Stimulated activated CD8-positive, alpha-beta memory T cell treated with anti-CD3 and anti-CD28 coated beads, Interleukin-7, amount 100 ng/mL, for 1 hour (primary cell): Measurements from ENCODE around the gene RHOXF1.
"Not testable (repeated sequence)": the region's sequence is repeated elsewhere in the genome, so short reads cannot be mapped to it uniquely, and the experiment has no call there.

ENCODE experiments used
- DNase-seq, 2 donors: peaks; one replicate each; pipeline ENCODE4 v3.0.0-alpha.2; 2020; ENCODE audit warnings: low read depth in 2 of 2

RHOXF1 gene

GRCh38 chrX:120115438-120115963, at the start of gene RHOXF1:
Gene RHOXF1, minus strand, starts transcription at chrX:120115913. Its CDS starts 51 bp downstream, at chrX:120115862.
- no peak for DNase-seq

- DNase-seq = not testable (repeated sequence)
These were observed 43.4 kb upstream of the RHOXF1 start for GRCh38 chrX:120159086-120159485.

- not testable (repeated sequence) for DNase-seq
These were observed 42.6 kb upstream of the RHOXF1 start, which contains the start of gene RHOXF2 for GRCh38 chrX:120158313-120158712. Gene RHOXF2, plus strand, starts transcription at chrX:120158613. Its CDS starts 138 bp downstream, at chrX:120158751.

- DNase-seq = not testable (repeated sequence)
These were observed 34.5 kb upstream of the RHOXF1 start for GRCh38 chrX:120150109-120150744.

GRCh38 chrX:120147537-120147936, 31.8 kb upstream of the RHOXF1 start:
- DNase-seq = no peak

- DNase-seq = not testable (repeated sequence)
These were observed 30.6 kb upstream of the RHOXF1 start for GRCh38 chrX:120146323-120146722.

- no peak for DNase-seq
These were observed 29.7 kb upstream of the RHOXF1 start for GRCh38 chrX:120145295-120145925.

GRCh38 chrX:120144178-120144844, 28.6 kb upstream of the RHOXF1 start:
- no peak for DNase-seq

- DNase-seq = no peak
These were observed 24.7 kb upstream of the RHOXF1 start for GRCh38 chrX:120140293-120140981.

GRCh38 chrX:120137439-120137838, 21.7 kb upstream of the RHOXF1 start:
- no peak for DNase-seq

GRCh38 chrX:120136840-120137239, 21.1 kb upstream of the RHOXF1 start:
- no peak for DNase-seq

GRCh38 chrX:120136128-120136527, 20.4 kb upstream of the RHOXF1 start:
- no peak for DNase-seq

- DNase-seq = not testable (repeated sequence)
These were observed 12.7 kb upstream of the RHOXF1 start for GRCh38 chrX:120128306-120128846.

GRCh38 chrX:120125444-120125843, 9.7 kb upstream of the RHOXF1 start:
- no peak for DNase-seq

- no peak for DNase-seq
These were observed 4.5 kb upstream of the RHOXF1 start for GRCh38 chrX:120120223-120120622.

- DNase-seq = no peak
These were observed 4.1 kb downstream of the RHOXF1 start for GRCh38 chrX:120111611-120112010.

- no peak for DNase-seq
These were observed 6.3 kb downstream of the RHOXF1 start for GRCh38 chrX:120109378-120109777.

- DNase-seq = not testable (repeated sequence)
These were observed 11.0 kb downstream of the RHOXF1 start for GRCh38 chrX:120104707-120105106.

- not testable (repeated sequence) for DNase-seq
These were observed 14.7 kb downstream of the RHOXF1 start for GRCh38 chrX:120101057-120101456.

- no peak for DNase-seq
These were observed 25.5 kb downstream of the RHOXF1 start for GRCh38 chrX:120090208-120090607.

GRCh38 chrX:120087289-120088017, 28.3 kb downstream of the RHOXF1 start:
- no peak for DNase-seq
